Sigmoid colon (tissue), 7 donors: Measurements from ENCODE around the gene FZD1. TPM values are rescaled to one million over a fixed set of nuclear protein-coding genes. Genes with fewer than 3 reads are reported as not detected.

ENCODE experiments used
- DNase-seq: peaks from one replicate; pipeline ENCODE4 v3.0.0-alpha.2; 2019
- H3K27ac ChIP-seq, 4 donors: fragments of 200-600 bp; sonication (generic); one replicate each; pipeline ENCODE4 v1.5.1; 2016 to 2019; ENCODE audit warnings: mild to moderate bottlenecking in 1 of 4
- H3K27me3 ChIP-seq, 3 donors: fragments of 200-600 bp; sonication (generic); one replicate each; pipeline ENCODE4 v1.5.1; 2019; ENCODE audit warnings: mild to moderate bottlenecking in 1 of 3
- H3K36me3 ChIP-seq, 4 donors: fragments of 200-600 bp; sonication (generic); one replicate each; pipeline ENCODE4 v1.5.1; 2016 to 2019
- H3K4me1 ChIP-seq, 4 donors: fragments of 200-600 bp; sonication (generic); one replicate each; pipeline ENCODE4 v1.5.1; 2017 to 2019
- H3K4me3 ChIP-seq, 4 donors: fragments of 200-600 bp; sonication (generic); one replicate each; pipeline ENCODE4 v1.5.1; 2017 to 2019; ENCODE audit warnings: mild to moderate bottlenecking in 2 of 4, moderate library complexity in 1 of 4
- H3K9me3 ChIP-seq, 4 donors: fragments of 200-600 bp in 3 of 4; sonication (generic) in 3 of 4; one replicate each; pipeline versions ENCODE4 v1.5.1 to v1.6.1; 2013 to 2019
- EP300 ChIP-seq, 4 donors: sonication (generic); formaldehyde crosslinking; IDR thresholded peaks; one replicate each; pipeline ENCODE4 v1.6.1; 2017; ENCODE audit warnings: antibody characterized with exemption in 4 of 4
- POLR2A ChIP-seq, 2 donors: fragments of 450-650 bp; IDR thresholded peaks; one replicate each; pipeline ENCODE4 v1.6.1; 2016; ENCODE audit warnings: antibody characterized with exemption in 2 of 2, mild to moderate bottlenecking in 2 of 2, moderate library complexity in 2 of 2
- POLR2AphosphoS5 ChIP-seq, 4 donors: sonication (generic); formaldehyde crosslinking; IDR thresholded peaks; one replicate each; pipeline ENCODE4 v1.6.1; 2017; ENCODE audit warnings: antibody characterized with exemption in 4 of 4
- WGBS, 2 donors: extraction: QIAGEN DNeasy Blood & Tissue Kit; methylation state at CpG; one replicate each; pipeline ENCODE4 v1.1.7; 2013; 5-methylcytosine and 5-hydroxymethylcytosine counted together
- intact Hi-C: fragments of 100-400 bp; cut with DNase I; formaldehyde crosslinking; loops from one replicate; pipeline ENCODE4 v1.15.1; 2023
- polyA plus RNA-seq, 3 donors: library from polyadenylated mRNA; stranded (reverse); fragments of 200-250 nt; gene quantifications; one replicate each; pipeline ENCODE4 v1.2.3, GENCODE V29; 2013
- total RNA-seq, 4 donors: library from RNA; depleted of rRNA; stranded (reverse); fragments of >200 nt; gene quantifications; one replicate each; pipeline ENCODE4 v1.1.0, GENCODE V29; 2016
- TF ChIP-seq, protein P1 (sequence below), 4 experiments: fragments of 450-650 bp in 3 of 4; fragments of 200-600 bp in 1 of 4; IDR thresholded peaks; one replicate each; pipeline ENCODE4 v1.5.1; 2016 to 2019; ENCODE audit warnings: antibody characterized with exemption in 4 of 4, mild to moderate bottlenecking in 3 of 4, moderate library complexity in 2 of 4
- donor health status: healthy with polysubstance abuse.
- donor health status: Bipolar disorder and iron deficiency.
- donor health status: healthy.

The FZD1 gene
- total and polyA plus RNA-seq, 7 donors = 1.2 to 20.5 (median 14.5) TPM

DNA sequence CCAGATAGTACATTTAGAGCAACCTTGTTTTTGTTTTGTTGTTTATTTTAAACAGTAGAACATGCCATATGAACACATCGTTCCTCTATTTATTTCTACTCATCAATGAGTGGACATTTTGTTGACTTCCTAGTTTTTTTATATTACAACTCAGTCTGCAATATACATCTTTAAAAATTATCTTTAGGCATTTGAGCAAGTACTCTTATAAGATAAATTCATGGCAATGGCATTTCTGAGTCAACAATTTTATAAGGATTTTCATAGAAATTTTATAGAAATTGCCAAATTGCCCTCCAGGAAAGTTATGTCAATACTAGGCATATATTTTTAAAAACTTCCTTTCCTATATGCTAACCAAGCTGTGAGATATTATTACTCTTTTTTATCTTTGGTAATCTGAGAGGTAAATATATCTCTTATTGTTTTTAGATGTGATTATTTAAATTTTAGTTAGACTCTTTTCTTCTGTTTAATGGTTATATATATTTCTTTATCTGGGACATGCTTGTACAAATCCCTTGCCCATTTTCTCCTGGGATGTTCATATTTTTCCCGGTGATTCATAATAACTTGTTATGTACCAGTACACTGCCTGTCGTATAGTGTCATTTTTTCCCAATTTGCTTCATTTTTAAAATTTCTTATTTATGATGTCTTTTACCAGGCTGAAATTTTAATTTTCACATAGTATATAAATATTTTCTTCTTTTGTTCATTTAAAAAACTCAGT lies 50.5 kb downstream of the FZD1 start:
- Histone ChIP-seq H3K27ac (no peak overlapping the region), H3K36me3 (no peaks in the 10 kb centered on the region), H3K4me3 (no peak overlapping the region), H3K9me3 (no peaks in the 10 kb centered on the region), H3K27me3 (no peaks in the 10 kb centered on the region), H3K4me1 (peaks cover 0 to 3% (median 0%) of the 10 kb centered on the region in 4 donors)
- no peak for DNase-seq
- TF ChIP-seq EP300 (IDR thresholded peaks at IDR 0.05) (no peak), POLR2A (IDR thresholded peaks at IDR 0.05) (no peak), POLR2AphosphoS5 (IDR thresholded peaks at IDR 0.05) (no peak)
- TF ChIP-seq, protein P1, sequence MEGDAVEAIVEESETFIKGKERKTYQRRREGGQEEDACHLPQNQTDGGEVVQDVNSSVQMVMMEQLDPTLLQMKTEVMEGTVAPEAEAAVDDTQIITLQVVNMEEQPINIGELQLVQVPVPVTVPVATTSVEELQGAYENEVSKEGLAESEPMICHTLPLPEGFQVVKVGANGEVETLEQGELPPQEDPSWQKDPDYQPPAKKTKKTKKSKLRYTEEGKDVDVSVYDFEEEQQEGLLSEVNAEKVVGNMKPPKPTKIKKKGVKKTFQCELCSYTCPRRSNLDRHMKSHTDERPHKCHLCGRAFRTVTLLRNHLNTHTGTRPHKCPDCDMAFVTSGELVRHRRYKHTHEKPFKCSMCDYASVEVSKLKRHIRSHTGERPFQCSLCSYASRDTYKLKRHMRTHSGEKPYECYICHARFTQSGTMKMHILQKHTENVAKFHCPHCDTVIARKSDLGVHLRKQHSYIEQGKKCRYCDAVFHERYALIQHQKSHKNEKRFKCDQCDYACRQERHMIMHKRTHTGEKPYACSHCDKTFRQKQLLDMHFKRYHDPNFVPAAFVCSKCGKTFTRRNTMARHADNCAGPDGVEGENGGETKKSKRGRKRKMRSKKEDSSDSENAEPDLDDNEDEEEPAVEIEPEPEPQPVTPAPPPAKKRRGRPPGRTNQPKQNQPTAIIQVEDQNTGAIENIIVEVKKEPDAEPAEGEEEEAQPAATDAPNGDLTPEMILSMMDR (IDR thresholded peaks at IDR 0.05) = no peak
- intact Hi-C loops = no loop called here
- WGBS, 2 donors = 75 to 88% methylated on average over 3 of the region's 3 CpGs

DNA sequence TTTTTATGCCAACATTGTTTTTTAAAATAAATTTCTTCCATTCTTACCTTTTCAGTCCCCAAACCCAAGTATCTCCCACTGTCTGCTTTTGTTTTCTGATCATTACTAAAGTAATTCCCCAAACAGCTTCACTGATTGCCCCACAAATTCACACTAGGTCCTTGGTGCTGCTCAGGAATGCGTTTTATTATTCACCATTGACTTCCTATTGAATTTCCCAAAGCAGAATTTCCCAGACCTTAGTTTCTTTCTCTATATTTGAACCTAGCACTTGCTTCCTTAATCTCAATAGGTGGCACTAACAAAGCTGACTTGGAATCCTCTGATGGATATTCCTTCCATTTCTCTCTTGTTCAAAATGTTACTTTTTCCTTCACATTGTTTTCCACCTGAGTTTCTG lies 52.2 kb downstream of the FZD1 start:
- no peaks in the 10 kb centered on the region for H3K9me3 ChIP-seq
- TF ChIP-seq EP300 (IDR thresholded peaks at IDR 0.05) = no peak
- TF ChIP-seq, protein P1 (IDR thresholded peaks at IDR 0.05) = no peak
- no peak for TF ChIP-seq POLR2AphosphoS5 (IDR thresholded peaks at IDR 0.05)
- TF ChIP-seq POLR2A (IDR thresholded peaks at IDR 0.05) = no peak
- 74 to 78% methylated on average over 1 of the region's 1 CpG for WGBS, 2 donors
- no peaks in the 10 kb centered on the region for H3K27me3 ChIP-seq
- H3K27ac ChIP-seq = no peak overlapping the region
- peaks cover 0 to 3% (median 0%) of the 10 kb centered on the region in 4 donors for H3K4me1 ChIP-seq
- H3K4me3 ChIP-seq = no peak overlapping the region
- intact Hi-C loops = no loop called here
- DNase-seq = no peak
- no peaks in the 10 kb centered on the region for H3K36me3 ChIP-seq

DNA sequence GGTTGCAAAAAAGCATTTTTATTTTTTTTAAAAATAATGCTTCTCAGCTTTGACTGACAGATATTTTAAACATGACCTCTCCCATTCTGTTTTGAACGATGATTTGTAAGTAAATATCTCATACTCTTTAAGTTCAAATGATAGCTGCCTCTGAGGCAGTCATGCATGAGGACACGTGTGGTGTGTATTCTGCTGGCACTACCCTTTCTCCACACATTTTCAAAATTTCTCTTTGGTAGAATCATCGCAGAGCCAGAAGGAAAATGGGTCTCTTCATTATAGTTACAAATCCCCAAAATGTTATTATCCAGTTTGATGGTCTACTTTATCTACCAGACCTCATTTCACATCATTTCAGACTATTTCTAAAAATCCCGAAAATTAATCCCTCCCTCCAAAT lies 55.1 kb downstream of the FZD1 start:
- no peaks in the 10 kb centered on the region for H3K9me3 ChIP-seq
- H3K27ac ChIP-seq = no peak overlapping the region
- 61 to 75% methylated on average over 4 of the region's 4 CpGs for WGBS, 2 donors
- intact Hi-C loops = no loop called here
- no peaks in the 10 kb centered on the region for H3K4me1 ChIP-seq
- H3K4me3 ChIP-seq = no peak overlapping the region
- DNase-seq = no peak
- no peaks in the 10 kb centered on the region for H3K27me3 ChIP-seq
- H3K36me3 ChIP-seq = no peaks in the 10 kb centered on the region
- TF ChIP-seq, protein P1 (IDR thresholded peaks at IDR 0.05) = no peak

DNA sequence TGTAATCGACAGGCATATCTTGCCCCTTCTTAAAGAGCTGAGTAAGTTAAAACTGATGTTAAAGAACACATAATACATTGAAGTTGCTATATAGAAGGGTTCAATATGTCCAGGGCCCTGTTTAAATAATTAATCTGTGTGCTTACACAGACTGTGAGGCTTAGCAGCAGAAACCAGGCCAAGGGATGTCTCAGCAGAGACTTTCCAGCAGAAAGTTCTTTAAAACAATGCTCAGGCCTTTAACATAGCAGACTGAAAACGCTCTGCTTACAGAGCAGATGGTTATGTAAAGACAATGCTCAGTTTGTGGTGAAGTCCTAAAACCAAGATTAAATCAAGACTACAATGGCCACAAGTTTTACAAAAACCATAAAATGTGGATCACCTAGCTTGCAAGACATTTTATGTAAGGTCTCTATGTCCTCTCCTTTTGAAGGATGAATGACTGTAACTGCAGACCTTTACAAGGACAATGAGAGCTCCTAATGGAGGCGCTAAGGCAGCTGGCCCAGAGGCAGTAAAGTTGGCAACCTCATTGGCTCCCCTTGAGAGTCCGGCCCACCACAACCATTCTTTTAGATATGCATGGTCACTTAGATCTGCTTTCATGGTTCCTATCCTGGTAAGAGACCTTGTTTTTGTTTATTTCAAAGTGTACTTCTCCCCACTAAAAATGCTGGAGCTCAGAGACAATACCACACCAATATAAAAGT lies 56.3 kb downstream of the FZD1 start:
- Histone ChIP-seq H3K36me3 (no peaks in the 10 kb centered on the region), H3K4me3 (no peak overlapping the region), H3K4me1 (no peaks in the 10 kb centered on the region), H3K27me3 (no peaks in the 10 kb centered on the region), H3K9me3 (no peaks in the 10 kb centered on the region), H3K27ac (no peak overlapping the region)
- DNase-seq = no peak
- intact Hi-C loops = no loop called here
- 83 to 85% methylated on average over 4 of the region's 4 CpGs for WGBS, 2 donors
- TF ChIP-seq, protein P1 (IDR thresholded peaks at IDR 0.05) = no peak
- TF ChIP-seq POLR2AphosphoS5 (IDR thresholded peaks at IDR 0.05) = no peak
- no peak for TF ChIP-seq POLR2A (IDR thresholded peaks at IDR 0.05)
- TF ChIP-seq EP300 (IDR thresholded peaks at IDR 0.05) = no peak
